GM18868 (cell line): ENCODE results near the gene RNF166.

ENCODE experiments used
- ATAC-seq: cut with Tn5 transposase; IDR thresholded peaks from one replicate; pipeline ENCODE4 v1.9.1; 2021; ENCODE audit warnings: mild to moderate bottlenecking, moderate library complexity; ENCODE audit not compliant: unreplicated experiment

The RNF166 gene

GRCh38 chr16:88724855-88725555 is 18.8 kb upstream of the RNF166 start:
- ATAC-seq: no peak

GRCh38 chr16:88723911-88724310 is 17.7 kb upstream of the RNF166 start:
- ATAC-seq: no peak

GRCh38 chr16:88723507-88723887 is 17.3 kb upstream of the RNF166 start:
- ATAC-seq: no peak

- no peak for ATAC-seq
Measured at GRCh38 chr16:88722784-88723506, 16.7 kb upstream of the RNF166 start.

GRCh38 chr16:88721815-88722755 is 15.9 kb upstream of the RNF166 start:
- no peak for ATAC-seq

- ATAC-seq: no peak
Measured at GRCh38 chr16:88721236-88721635, 15.0 kb upstream of the RNF166 start.

- ATAC-seq: no peak
Measured at GRCh38 chr16:88720396-88720970, 14.3 kb upstream of the RNF166 start.

GRCh38 chr16:88719933-88720296 is 13.7 kb upstream of the RNF166 start:
- ATAC-seq: no peak

GRCh38 chr16:88719267-88719932 is 13.2 kb upstream of the RNF166 start:
- ATAC-seq: no peak

- no peak for ATAC-seq
Measured at GRCh38 chr16:88718178-88718577, 12.0 kb upstream of the RNF166 start.

GRCh38 chr16:88716601-88717001 is 10.4 kb upstream of the RNF166 start:
- no peak for ATAC-seq

GRCh38 chr16:88716201-88716600 is 10.0 kb upstream of the RNF166 start:
- ATAC-seq: no peak

- no peak for ATAC-seq
Measured at GRCh38 chr16:88715312-88716190, 9.3 kb upstream of the RNF166 start.

- no peak for ATAC-seq
Measured at GRCh38 chr16:88714420-88715302, 8.5 kb upstream of the RNF166 start.

GRCh38 chr16:88713568-88714419 is 7.6 kb upstream of the RNF166 start:
- ATAC-seq: no peak

GRCh38 chr16:88713054-88713453 is 6.8 kb upstream of the RNF166 start:
- no peak for ATAC-seq

GRCh38 chr16:88712362-88712979 is 6.3 kb upstream of the RNF166 start:
- no peak for ATAC-seq
